HK-2 (cell line): ENCODE measurements around the gene DNAAF3.
"Not testable (repeated sequence)": the region's sequence is repeated elsewhere in the genome, so short reads cannot be mapped to it uniquely, and the experiment has no call there.

Experiments
- DNase-seq: peaks from one replicate; pipeline ENCODE4 v3.0.0-alpha.2; 2018; ENCODE audit not compliant: unreplicated experiment

Gene DNAAF3

GRCh38 chr19:55175117-55175867, 8.9 kb upstream of the DNAAF3 start:
- DNase-seq = no peak

GRCh38 chr19:55174425-55175116, 8.2 kb upstream of the DNAAF3 start:
- DNase-seq = no peak

GRCh38 chr19:55173714-55174409, 7.4 kb upstream of the DNAAF3 start:
- peak; percentile 93 for DNase-seq

- DNase-seq = no peak
These were observed 6.8 kb upstream of the DNAAF3 start for GRCh38 chr19:55173186-55173713.

- peak; percentile 64 for DNase-seq
These were observed 6.3 kb upstream of the DNAAF3 start for GRCh38 chr19:55172741-55173140.

GRCh38 chr19:55172318-55172717, 5.9 kb upstream of the DNAAF3 start:
- DNase-seq = not testable (repeated sequence)

GRCh38 chr19:55171440-55171839, 5.0 kb upstream of the DNAAF3 start:
- no peak for DNase-seq

- DNase-seq = no peak
These were observed 2.7 kb upstream of the DNAAF3 start for GRCh38 chr19:55169136-55169535.

- DNase-seq = peak; percentile 85
These were observed 372 bp downstream of the DNAAF3 start for GRCh38 chr19:55165952-55166529.

- no peak for DNase-seq
These were observed 4.7 kb downstream of the DNAAF3 start for GRCh38 chr19:55161571-55162322.

- DNase-seq = no peak
These were observed 5.4 kb downstream of the DNAAF3 start for GRCh38 chr19:55160986-55161365.

- DNase-seq = peak; percentile 97
These were observed 6.1 kb downstream of the DNAAF3 start for GRCh38 chr19:55160128-55160985.

GRCh38 chr19:55158848-55159749, 7.3 kb downstream of the DNAAF3 start:
- DNase-seq = no peak

GRCh38 chr19:55158423-55158822, 8.0 kb downstream of the DNAAF3 start:
- DNase-seq = no peak

GRCh38 chr19:55157064-55157908, 9.1 kb downstream of the DNAAF3 start, which contains the start of gene TNNI3:
TSS of gene TNNI3 (minus strand) at chr19:55157732. CDS start at chr19:55157589, 143 bp downstream.
- DNase-seq = no peak

- DNase-seq = peak; percentile 61
These were observed 10.0 kb downstream of the DNAAF3 start for GRCh38 chr19:55156202-55157063.

- not testable (repeated sequence) for DNase-seq
These were observed 10.6 kb downstream of the DNAAF3 start for GRCh38 chr19:55155784-55156183.
